Stomach (tissue), 9 donors: ENCODE data around the gene PRUNE2. TPM values are rescaled to one million over a fixed set of nuclear protein-coding genes. Genes with fewer than 3 reads are reported as not detected.
A peak's percentile ranks its signal among the peaks of the same experiment; 100 is the strongest.

Source experiments
- DNase-seq, 2 donors: peaks; one replicate each; pipeline versions ENCODE4 v3.0.0 to v3.0.0-alpha.2; 2013 to 2019
- H3K27ac ChIP-seq, 5 donors: fragments of 200-600 bp in 4 of 5; sonication (generic) in 4 of 5; one replicate each; pipeline ENCODE4 v1.5.1; 2013 to 2019; ENCODE audit warnings: mild to moderate bottlenecking in 1 of 5, moderate library complexity in 1 of 5
- H3K27me3 ChIP-seq, 3 donors: fragments of 200-600 bp; sonication (generic); one replicate each; pipeline ENCODE4 v1.5.1; 2017 to 2019; ENCODE audit warnings: mixed run types in 1 of 3
- H3K36me3 ChIP-seq, 4 donors: fragments of 200-600 bp; sonication (generic); 1 replicate in 3 of 4; 2 replicates in 1 of 4; pipeline ENCODE4 v1.5.1; 2016 to 2019
- H3K4me1 ChIP-seq, 4 donors: fragments of 200-600 bp; sonication (generic); one replicate each; pipeline ENCODE4 v1.5.1; 2016 to 2019
- H3K4me3 ChIP-seq, 4 donors: fragments of 200-600 bp; sonication (generic) in 3 of 4; one replicate each; pipeline ENCODE4 v1.5.1; 2016 to 2019; ENCODE audit warnings: mild to moderate bottlenecking in 1 of 4
- H3K9me3 ChIP-seq, 4 donors: fragments of 200-600 bp; sonication (generic); one replicate each; pipeline ENCODE4 v1.5.1; 2016 to 2019
- CTCF ChIP-seq, 7 experiments: fragments of 450-650 bp in 4 of 7; fragments of 200-600 bp in 3 of 7; sonication (generic) in 3 of 7; IDR thresholded peaks; one replicate each; pipeline ENCODE4 v1.5.1; 2016 to 2019; ENCODE audit warnings: antibody characterized with exemption in 7 of 7, control low read depth in 2 of 7, mild to moderate bottlenecking in 1 of 7
- EP300 ChIP-seq: sonication (generic); formaldehyde crosslinking; IDR thresholded peaks from one replicate; pipeline ENCODE4 v1.6.1; 2017; ENCODE audit warnings: antibody characterized with exemption
- POLR2A ChIP-seq, 4 donors: fragments of 450-650 bp; IDR thresholded peaks; one replicate each; pipeline ENCODE4 v1.6.1; 2016; ENCODE audit warnings: antibody characterized with exemption in 4 of 4, control low read depth in 2 of 4, mild to moderate bottlenecking in 1 of 4, moderate library complexity in 1 of 4
- POLR2AphosphoS5 ChIP-seq, 3 donors: sonication (generic); formaldehyde crosslinking; IDR thresholded peaks; one replicate each; pipeline ENCODE4 v1.6.1; 2016; ENCODE audit warnings: antibody characterized with exemption in 3 of 3
- WGBS, 5 donors: extraction: QIAGEN DNeasy Blood & Tissue Kit in 3 of 5; methylation state at CpG; one replicate each; pipeline versions ENCODE4 v1.1.5 to v1.1.7; 2013 to 2018; 5-methylcytosine and 5-hydroxymethylcytosine counted together
- intact Hi-C: fragments of 100-400 bp; cut with DNase I; formaldehyde crosslinking; loops from one replicate; pipeline ENCODE4 v1.15.1; 2023; ENCODE audit warnings: low total_unique reads
- polyA plus RNA-seq, 3 donors: library from polyadenylated mRNA; stranded (reverse); fragments of 200-250 nt; gene quantifications; one replicate each; pipeline ENCODE4 v1.2.3, GENCODE V29; 2013
- total RNA-seq, 5 donors: library from RNA; depleted of rRNA; stranded (reverse); fragments of >200 nt; gene quantifications; one replicate each; pipeline versions ENCODE4 v1.1.0 to v1.2.3, GENCODE V29; 2014 to 2016
- donor health status: healthy with polysubstance abuse.
- donor health status: Bipolar disorder and iron deficiency.
- donor health status: healthy.

The PRUNE2 gene
- total and polyA plus RNA-seq, 8 donors = 2.6 to 311 (median 75.4) TPM

GRCh38 chr9:76620996-76621395 is 284.9 kb downstream of the PRUNE2 start:
- Histone ChIP-seq H3K4me1 (peaks cover 17 to 80% (median 41%) of the 10 kb centered on the region in 4 donors), H3K27ac (no peak overlapping the region), H3K36me3 (peaks cover 0 to 7% (median 2%) of the 10 kb centered on the region in 4 donors), H3K9me3 (no peaks in the 10 kb centered on the region), H3K4me3 (no peak overlapping the region), H3K27me3 (no peaks in the 10 kb centered on the region)
- TF ChIP-seq POLR2AphosphoS5 (IDR thresholded peaks at IDR 0.05) = no peak
- TF ChIP-seq CTCF (IDR thresholded peaks at IDR 0.05) = no peak
- no peak for TF ChIP-seq POLR2A (IDR thresholded peaks at IDR 0.05)
- no peak for TF ChIP-seq EP300
- no peak for DNase-seq
- WGBS, 5 donors = 65 to 71% (median 69%) methylated on average over 3 of the region's 3 CpGs
- intact Hi-C loops = no loop called here

- Histone ChIP-seq H3K36me3 (peaks cover 0 to 7% (median 2%) of the 10 kb centered on the region in 4 donors), H3K4me3 (no peak overlapping the region), H3K27ac (peak overlapping the region in 1 of 5 donors; percentile 13), H3K27me3 (no peaks in the 10 kb centered on the region), H3K9me3 (no peaks in the 10 kb centered on the region), H3K4me1 (peaks cover 20 to 79% (median 41%) of the 10 kb centered on the region in 4 donors)
- intact Hi-C loops = no loop called here
- DNase-seq = no peak
- 53 to 74% (median 64%) methylated on average over 3 of the region's 3 CpGs for whole genome bisulfite sequencing, 5 donors
- TF ChIP-seq CTCF (IDR thresholded peaks at IDR 0.05) (no peak), POLR2AphosphoS5 (IDR thresholded peaks at IDR 0.05) (no peak), EP300 (no peak), POLR2A (IDR thresholded peaks at IDR 0.05) (no peak)
Measured at GRCh38 chr9:76620581-76620980, 285.3 kb downstream of the PRUNE2 start.

- Histone ChIP-seq H3K9me3 (no peaks in the 10 kb centered on the region), H3K4me3 (no peak overlapping the region), H3K27ac (peak overlapping the region in 3 of 5 donors; percentile 50 to 81 (median 76)), H3K36me3 (peaks cover 0 to under 1% (median 0%) of the 10 kb centered on the region in 4 donors), H3K27me3 (no peaks in the 10 kb centered on the region), H3K4me1 (peaks cover 20 to 79% (median 41%) of the 10 kb centered on the region in 4 donors)
- 42 to 71% (median 46%) methylated on average over 2 of the region's 2 CpGs for WGBS, 5 donors
- intact Hi-C loops = no loop called here
- no peak for DNase-seq
- TF ChIP-seq EP300 = no peak
- TF ChIP-seq CTCF (IDR thresholded peaks at IDR 0.05) = no peak
- no peak for TF ChIP-seq POLR2A (IDR thresholded peaks at IDR 0.05)
- TF ChIP-seq POLR2AphosphoS5 (IDR thresholded peaks at IDR 0.05) = no peak
Measured at GRCh38 chr9:76619640-76620039, 286.3 kb downstream of the PRUNE2 start.

- H3K27me3 ChIP-seq = no peaks in the 10 kb centered on the region
- no peak for DNase-seq
- H3K36me3 ChIP-seq = no peaks in the 10 kb centered on the region
- peak overlapping the region in 4 of 5 donors; percentile 50 to 81 (median 63) for H3K27ac ChIP-seq
- H3K9me3 ChIP-seq = no peaks in the 10 kb centered on the region
- TF ChIP-seq POLR2A (IDR thresholded peaks at IDR 0.05) = no peak
- no peak for TF ChIP-seq CTCF (IDR thresholded peaks at IDR 0.05)
- TF ChIP-seq POLR2AphosphoS5 (IDR thresholded peaks at IDR 0.05) = no peak
- no peak for TF ChIP-seq EP300
- intact Hi-C loops = no loop called here
- peaks cover 20 to 79% (median 41%) of the 10 kb centered on the region in 4 donors for H3K4me1 ChIP-seq
- no peak overlapping the region for H3K4me3 ChIP-seq
Measured at GRCh38 chr9:76619197-76619596, 286.7 kb downstream of the PRUNE2 start.
